HG02571 (cell line): ENCODE measurements around the gene TMEM8B.

Source experiments
- ATAC-seq: cut with Tn5 transposase; IDR thresholded peaks from one replicate; pipeline ENCODE4 v1.9.1; 2021; ENCODE audit warnings: mild to moderate bottlenecking, moderate library complexity; ENCODE audit not compliant: unreplicated experiment

The TMEM8B gene

GRCh38 chr9:35810122-35810521 lies 18.9 kb upstream of the TMEM8B start:
- ATAC-seq: no peak

- ATAC-seq: no peak
These were observed 17.5 kb upstream of the TMEM8B start for GRCh38 chr9:35811381-35812024.

DNA sequence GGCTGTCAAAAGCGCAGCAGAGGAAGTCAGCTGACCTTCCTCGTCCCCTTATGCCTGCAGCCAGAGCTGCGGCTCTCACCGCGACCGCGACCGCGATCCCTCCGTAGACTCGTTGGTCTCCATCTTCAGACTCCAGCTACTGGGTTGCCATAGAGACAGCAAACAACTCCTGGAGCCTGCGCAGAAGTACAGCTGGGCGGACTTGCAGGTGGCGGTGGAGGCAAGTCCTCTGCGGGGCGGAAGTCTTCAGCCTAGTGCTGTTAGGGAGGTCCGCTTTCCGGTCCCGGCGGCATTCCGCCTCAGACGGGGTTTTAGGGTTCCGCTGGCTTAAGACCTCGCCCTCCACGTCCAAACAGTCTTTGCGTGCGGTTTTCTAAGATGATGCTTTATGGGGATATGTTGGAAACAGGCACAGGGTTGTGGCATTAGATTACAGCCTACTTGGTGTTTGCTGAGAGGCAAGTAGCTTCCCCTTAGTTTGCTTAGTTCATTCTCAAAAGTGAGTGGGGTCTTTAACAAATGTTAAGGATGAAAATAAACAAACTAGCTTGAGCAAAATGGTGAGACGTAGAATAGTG lies 16.9 kb upstream of the TMEM8B start, which contains the start of gene SPAG8:
Gene SPAG8, minus strand, starts transcription at position 238 of the 578 bp plus-strand sequence. Its CDS starts 115 bp downstream, at position 123.
- peak; percentile 54 for ATAC-seq

DNA sequence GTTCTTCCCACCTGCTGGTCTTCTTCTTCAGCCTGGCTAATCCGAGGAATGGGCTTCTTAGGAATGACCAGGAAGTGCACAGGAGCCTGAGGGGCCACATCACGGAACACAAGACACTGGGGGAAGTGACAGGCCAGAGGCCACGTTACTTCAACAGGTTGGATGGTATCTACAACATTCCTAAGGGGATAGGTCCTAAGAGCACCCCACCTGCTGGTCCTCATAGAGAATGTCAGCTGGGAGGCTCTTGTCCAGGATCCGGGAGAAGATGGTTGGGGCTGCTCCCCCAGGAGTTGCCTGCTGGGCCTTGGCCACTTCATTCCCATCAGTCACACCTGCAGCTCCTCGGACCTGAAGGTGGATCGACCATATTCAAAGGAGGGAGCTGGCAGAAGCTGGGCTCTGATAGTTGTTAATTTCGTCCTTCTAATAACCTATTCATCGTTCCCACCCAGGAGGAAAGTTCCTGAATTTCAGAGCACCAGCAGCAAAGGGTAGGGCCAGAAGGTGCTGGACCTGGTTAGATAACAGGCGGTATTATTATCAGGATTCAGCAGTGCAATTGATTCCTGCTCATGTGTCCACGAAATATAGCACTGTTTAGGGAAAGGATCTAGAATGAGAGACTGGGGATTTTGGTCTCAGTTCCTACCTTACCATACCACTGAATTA lies 15.5 kb upstream of the TMEM8B start:
- no peak for ATAC-seq

DNA sequence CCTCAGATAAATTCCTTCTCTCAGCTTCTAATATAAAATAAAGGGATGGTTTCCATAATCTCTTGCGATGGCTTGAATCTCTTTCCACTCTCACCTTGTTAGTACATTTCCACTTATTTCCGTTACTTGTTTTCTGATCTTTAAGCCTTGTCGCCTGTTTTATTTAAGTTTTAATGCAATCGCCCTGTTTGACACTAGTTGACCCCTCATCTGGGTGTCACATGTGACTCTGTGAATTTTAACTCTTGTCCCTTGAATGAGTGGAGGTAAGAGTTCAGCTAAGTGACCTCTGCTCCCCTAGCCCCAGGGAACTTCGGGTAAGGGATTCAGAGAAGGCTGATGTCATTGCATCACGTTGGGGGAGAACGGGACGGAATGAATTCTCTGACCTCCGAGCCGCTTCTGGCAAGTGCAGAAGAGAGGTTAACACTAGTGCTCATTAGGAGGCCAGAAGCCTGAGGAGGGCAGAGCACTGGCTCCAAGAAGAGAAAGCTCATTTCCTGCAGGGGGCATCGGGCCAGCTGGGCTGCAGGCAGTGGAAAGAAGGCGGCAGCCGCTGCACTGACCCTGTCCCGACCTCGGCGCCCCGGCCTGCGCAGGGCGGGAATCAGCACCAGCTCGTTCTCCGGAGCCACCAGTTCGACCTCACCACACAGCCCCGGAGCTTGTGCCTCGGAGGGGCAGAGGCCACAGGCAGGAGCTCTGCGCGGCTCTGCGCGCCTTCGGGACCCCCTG lies 14.8 kb upstream of the TMEM8B start:
- peak; percentile 12 for ATAC-seq

GRCh38 chr9:35814841-35815543 lies 14.0 kb upstream of the TMEM8B start, which contains the start of gene HINT2:
TSS of gene HINT2 (minus strand) at chr9:35815042. CDS start at chr9:35814979, 63 bp downstream.
- ATAC-seq: peak; percentile 78

DNA sequence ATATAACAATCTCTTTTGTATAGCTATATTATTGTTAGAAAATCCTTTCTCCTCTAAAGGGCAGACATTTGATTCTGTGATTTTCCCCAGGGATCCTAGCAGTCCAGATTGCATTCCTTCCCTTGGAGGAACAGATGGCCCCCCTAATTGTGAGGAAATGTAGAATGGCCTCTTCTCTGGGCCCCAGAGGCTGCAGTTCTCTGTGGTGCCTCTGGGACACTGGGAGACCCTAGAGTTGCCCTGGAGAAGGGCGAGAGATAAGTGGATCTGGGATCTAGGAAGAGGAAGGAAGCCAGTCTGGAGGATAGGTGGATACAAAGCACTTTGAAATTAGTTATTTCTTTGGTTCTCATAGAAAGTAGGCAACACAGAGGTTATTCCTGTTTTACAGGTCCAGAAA lies 12.3 kb upstream of the TMEM8B start:
- no peak for ATAC-seq

DNA sequence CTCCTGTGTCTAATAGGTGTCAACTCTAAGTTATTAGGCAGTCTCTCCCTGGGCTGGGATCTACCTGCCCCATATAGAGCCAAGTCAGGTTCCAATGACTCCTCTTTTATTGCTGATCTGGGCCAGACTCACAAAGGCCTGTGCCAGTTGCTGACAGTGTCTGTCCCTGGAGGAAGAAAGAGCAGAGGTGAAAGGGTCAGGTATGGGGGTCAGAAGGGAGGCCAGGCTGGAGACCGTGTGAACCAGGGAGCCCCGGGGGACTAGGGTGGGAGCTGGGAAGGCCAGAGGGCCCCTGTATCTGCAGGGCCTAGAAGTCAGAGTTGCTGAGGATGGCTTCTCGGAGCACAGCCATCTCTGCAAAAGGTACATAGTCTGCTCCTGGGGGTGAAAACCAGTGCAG lies 10.7 kb upstream of the TMEM8B start:
- ATAC-seq: no peak

- ATAC-seq: no peak
These were observed 9.0 kb upstream of the TMEM8B start for GRCh38 chr9:35820076-35820475.

GRCh38 chr9:35822926-35823325 lies 6.1 kb upstream of the TMEM8B start:
- no peak for ATAC-seq

DNA sequence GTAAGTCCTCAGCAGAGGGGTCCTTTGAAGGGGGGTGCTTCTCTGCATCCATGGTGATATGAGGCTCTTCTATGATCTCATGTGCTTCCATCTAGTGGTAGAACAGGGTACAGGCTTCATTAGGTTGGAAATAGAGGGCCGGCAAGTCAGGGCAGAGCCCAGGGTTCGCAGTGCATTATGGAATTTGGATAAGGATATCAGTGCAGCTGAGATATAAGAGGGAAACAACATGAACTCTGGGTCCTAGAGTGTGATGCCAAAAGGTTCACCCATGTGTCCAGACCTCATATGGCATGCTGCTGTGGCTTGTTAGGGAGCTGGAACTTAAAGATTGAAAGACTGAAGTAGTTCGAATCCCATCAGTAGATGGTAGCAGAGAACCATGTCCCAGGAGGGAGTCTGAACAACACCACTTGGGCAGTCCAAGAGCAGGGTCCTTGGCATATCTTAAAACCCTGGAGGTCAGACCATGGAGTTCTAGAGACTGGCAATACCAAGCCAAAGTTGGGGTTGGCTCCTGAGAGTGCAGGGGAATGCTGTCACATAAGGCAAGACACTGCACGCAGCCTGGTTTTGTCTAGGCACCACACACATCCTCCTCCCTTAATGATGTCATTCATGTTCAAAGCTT lies 2.8 kb upstream of the TMEM8B start:
- ATAC-seq: no peak

- no peak for ATAC-seq
These were observed 1.5 kb upstream of the TMEM8B start for GRCh38 chr9:35827486-35827885.

GRCh38 chr9:35828716-35829083 lies 328 bp upstream of the TMEM8B start, which contains the start of gene FAM221B:
TSS of gene FAM221B (minus strand) at chr9:35828732. CDS start at chr9:35826161, 2,571 bp downstream.
- ATAC-seq: no peak

GRCh38 chr9:35829764-35830096 lies 702 bp downstream of the TMEM8B start:
- ATAC-seq: no peak

DNA sequence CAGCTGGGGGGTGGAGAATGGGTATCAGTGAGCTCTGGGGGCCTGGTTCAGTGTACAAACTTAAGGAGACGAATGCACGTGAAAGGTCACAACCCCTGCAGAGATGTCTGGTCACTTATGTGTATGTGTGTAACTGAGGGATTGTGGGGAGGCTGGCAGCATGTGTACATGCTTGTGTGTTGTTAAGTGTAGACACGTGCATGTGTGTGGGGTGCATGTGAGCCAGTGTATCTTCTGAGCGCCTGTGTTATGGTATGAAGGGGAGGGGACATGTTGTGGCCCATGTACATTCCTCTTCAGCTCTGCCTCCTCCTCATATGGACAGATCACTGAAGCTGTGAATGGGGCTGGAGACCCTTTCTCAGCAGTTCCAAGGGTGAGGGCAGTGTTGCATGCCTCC lies 2.0 kb downstream of the TMEM8B start:
- ATAC-seq: no peak

GRCh38 chr9:35832814-35833213 lies 3.8 kb downstream of the TMEM8B start:
- no peak for ATAC-seq

DNA sequence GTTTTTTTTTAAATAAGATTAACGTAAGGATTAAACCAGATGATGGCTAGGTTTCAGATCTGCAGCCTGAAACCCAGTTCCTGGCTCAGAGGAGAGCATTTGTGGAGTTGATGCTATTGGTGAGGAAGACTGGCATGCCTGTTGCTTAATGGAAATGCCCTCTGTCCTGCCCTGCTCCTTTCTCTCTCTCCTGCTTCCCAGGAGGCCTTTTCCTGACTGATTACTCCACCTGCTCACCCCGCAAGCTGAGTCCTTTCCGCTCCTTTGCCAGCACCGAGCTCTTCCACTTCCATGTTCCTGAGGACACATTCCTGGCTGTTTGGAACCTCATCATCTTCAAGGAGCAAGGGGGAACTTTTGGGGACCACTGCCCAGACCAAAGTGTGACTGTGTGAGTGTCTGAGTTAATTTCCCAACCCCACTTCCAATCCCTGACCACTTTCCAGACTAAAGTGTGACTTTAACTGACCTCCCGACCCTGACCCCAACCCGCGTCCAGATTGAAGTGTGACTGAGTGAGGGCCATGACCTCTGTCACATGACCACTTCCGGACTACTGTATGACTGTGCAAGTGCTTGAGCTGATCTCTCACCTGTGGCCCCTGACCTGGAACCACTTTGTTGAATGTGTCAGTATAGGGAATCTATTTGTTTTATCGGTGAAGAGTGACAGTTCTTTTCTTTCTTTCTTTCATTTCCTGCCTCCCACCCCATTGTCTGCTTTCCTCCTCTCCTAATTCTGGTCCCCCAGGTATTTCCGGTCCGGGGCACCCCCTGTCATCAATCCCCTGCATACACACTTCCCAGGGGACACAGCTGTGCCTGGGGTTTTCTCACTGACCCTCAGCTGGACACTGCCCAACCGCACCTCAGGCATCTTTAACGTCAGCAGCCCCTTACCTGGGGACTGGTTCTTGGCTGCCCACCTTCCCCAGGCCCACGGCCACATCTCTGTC lies 5.5 kb downstream of the TMEM8B start:
- ATAC-seq: no peak

GRCh38 chr9:35835216-35835632 lies 6.2 kb downstream of the TMEM8B start:
- no peak for ATAC-seq

DNA sequence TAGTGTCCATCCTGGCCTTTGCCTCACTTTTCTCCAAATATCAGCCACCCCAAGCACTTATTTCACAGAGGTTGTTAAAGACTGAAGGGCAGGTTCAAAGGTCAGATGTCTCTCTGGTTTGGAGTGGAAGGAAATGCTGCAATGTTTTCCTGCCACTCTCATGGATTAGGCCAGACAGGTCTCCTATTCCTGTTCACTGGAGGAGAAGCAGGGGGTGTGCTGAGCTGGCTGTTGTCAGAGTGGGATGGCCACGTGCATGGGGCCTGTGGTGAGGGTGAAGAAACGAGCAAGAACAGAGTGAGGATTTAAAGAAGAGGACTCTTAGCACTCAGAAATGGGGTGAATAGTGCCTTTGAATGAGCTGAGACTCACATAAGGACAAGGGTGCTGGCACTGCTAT lies 6.7 kb downstream of the TMEM8B start:
- no peak for ATAC-seq
